ENCODE measurements around the gene ARSA. TPM values are rescaled to one million over a fixed set of nuclear protein-coding genes. Genes with fewer than 3 reads are reported as not detected.
A peak's percentile ranks its signal among the peaks of the same experiment; 100 is the strongest.

Gene ARSA
- total RNA-seq, 1 experiment from 2014 or later, result 43.8 TPM

DNA sequence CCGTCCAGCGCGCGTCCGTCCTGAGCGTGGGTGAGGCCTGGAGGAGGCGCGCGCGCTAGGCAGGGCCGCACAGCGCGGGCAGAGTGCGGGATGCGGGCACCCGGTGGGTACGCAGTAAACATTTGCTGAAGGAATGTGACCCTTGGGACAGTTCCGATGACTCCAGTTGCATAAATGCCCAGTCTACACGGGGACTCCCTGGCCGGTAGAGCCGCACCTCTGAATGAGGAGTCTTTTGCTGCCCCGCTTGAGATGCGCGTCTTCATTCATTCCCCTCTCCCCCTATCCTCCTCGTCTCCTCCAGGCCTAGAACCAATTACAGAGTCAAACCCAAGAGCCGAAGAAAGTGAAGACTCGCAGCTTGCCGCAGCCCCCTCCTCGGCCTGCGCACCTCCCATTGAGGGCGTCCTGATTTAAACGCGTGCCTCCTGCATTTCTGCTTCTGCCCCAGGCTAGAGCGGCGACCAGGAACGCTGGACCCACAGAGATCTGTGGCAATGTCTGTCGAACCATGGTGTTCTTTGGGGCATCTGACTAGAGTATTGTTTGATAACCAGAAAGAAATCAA, 44.6 kb downstream of the ARSA start:
- in situ Hi-C loops (cut with HindIII; ENCODE audit: low pct_unique_long_range_greater_than_20kb, low sequenced_read_pairs), result no loop called here
- DNase-seq (ENCODE audit: low read depth, low spot score), result no peak
- Histone ChIP-seq H3K36me3 (ENCODE audit: control insufficient read depth, insufficient read depth, low read length) (no peaks in the 10 kb centered on the region), H3K27me3 (ENCODE audit: control insufficient read depth, insufficient read depth, low read length) (no peaks in the 10 kb centered on the region), H3K27ac (ENCODE audit: low read length) (peak overlapping the region; percentile 83), H3K4me3 (ENCODE audit: low read depth in 2 of 2, low read length in 2 of 2) (peak overlapping the region; percentile 67 to 68), H3K4me1 (ENCODE audit: control insufficient read depth, insufficient read depth, low read length) (0 out of 2 replicates have a peak, but pooled peaks cover 2% of the 10 kb centered on the region), H3K9me3 (ENCODE audit: control insufficient read depth, insufficient read depth, low read depth, low read length) (no peaks in the 10 kb centered on the region)
- no TSS peak for BruUV-seq (replicated peaks)
- CTCF ChIA-PET, result no interaction called here
- POLR2A ChIA-PET, result no interaction called here
- TF ChIP-seq, protein P1, sequence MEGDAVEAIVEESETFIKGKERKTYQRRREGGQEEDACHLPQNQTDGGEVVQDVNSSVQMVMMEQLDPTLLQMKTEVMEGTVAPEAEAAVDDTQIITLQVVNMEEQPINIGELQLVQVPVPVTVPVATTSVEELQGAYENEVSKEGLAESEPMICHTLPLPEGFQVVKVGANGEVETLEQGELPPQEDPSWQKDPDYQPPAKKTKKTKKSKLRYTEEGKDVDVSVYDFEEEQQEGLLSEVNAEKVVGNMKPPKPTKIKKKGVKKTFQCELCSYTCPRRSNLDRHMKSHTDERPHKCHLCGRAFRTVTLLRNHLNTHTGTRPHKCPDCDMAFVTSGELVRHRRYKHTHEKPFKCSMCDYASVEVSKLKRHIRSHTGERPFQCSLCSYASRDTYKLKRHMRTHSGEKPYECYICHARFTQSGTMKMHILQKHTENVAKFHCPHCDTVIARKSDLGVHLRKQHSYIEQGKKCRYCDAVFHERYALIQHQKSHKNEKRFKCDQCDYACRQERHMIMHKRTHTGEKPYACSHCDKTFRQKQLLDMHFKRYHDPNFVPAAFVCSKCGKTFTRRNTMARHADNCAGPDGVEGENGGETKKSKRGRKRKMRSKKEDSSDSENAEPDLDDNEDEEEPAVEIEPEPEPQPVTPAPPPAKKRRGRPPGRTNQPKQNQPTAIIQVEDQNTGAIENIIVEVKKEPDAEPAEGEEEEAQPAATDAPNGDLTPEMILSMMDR (IDR thresholded peaks at IDR 0.05), result no peak
- TF ChIP-seq POLR2AphosphoS5 (IDR thresholded peaks at IDR 0.05; ENCODE audit: low read depth, low read length), result no peak
- 0 out of 2 replicates have a peak, but pooled peaks have one; percentile 75 for TF ChIP-seq SIN3A (IDR thresholded peaks at IDR 0.05; ENCODE audit: borderline replicate concordance, insufficient read depth, low read depth, low read length)
- no peak for TF ChIP-seq TCF7L2 (IDR thresholded peaks at IDR 0.05; ENCODE audit: low read depth, low read length)
- TF ChIP-seq, protein P2, sequence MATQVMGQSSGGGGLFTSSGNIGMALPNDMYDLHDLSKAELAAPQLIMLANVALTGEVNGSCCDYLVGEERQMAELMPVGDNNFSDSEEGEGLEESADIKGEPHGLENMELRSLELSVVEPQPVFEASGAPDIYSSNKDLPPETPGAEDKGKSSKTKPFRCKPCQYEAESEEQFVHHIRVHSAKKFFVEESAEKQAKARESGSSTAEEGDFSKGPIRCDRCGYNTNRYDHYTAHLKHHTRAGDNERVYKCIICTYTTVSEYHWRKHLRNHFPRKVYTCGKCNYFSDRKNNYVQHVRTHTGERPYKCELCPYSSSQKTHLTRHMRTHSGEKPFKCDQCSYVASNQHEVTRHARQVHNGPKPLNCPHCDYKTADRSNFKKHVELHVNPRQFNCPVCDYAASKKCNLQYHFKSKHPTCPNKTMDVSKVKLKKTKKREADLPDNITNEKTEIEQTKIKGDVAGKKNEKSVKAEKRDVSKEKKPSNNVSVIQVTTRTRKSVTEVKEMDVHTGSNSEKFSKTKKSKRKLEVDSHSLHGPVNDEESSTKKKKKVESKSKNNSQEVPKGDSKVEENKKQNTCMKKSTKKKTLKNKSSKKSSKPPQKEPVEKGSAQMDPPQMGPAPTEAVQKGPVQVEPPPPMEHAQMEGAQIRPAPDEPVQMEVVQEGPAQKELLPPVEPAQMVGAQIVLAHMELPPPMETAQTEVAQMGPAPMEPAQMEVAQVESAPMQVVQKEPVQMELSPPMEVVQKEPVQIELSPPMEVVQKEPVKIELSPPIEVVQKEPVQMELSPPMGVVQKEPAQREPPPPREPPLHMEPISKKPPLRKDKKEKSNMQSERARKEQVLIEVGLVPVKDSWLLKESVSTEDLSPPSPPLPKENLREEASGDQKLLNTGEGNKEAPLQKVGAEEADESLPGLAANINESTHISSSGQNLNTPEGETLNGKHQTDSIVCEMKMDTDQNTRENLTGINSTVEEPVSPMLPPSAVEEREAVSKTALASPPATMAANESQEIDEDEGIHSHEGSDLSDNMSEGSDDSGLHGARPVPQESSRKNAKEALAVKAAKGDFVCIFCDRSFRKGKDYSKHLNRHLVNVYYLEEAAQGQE (IDR thresholded peaks at IDR 0.05; ENCODE audit: insufficient read depth in 1 of 2, low read depth in 2 of 2, low read length in 1 of 2), result no peak
- peak; percentile 59 for ATAC-seq
- intact Hi-C loops (cut with micrococcal nuclease; ENCODE audit: unreplicated experiment), result no loop called here

DNA sequence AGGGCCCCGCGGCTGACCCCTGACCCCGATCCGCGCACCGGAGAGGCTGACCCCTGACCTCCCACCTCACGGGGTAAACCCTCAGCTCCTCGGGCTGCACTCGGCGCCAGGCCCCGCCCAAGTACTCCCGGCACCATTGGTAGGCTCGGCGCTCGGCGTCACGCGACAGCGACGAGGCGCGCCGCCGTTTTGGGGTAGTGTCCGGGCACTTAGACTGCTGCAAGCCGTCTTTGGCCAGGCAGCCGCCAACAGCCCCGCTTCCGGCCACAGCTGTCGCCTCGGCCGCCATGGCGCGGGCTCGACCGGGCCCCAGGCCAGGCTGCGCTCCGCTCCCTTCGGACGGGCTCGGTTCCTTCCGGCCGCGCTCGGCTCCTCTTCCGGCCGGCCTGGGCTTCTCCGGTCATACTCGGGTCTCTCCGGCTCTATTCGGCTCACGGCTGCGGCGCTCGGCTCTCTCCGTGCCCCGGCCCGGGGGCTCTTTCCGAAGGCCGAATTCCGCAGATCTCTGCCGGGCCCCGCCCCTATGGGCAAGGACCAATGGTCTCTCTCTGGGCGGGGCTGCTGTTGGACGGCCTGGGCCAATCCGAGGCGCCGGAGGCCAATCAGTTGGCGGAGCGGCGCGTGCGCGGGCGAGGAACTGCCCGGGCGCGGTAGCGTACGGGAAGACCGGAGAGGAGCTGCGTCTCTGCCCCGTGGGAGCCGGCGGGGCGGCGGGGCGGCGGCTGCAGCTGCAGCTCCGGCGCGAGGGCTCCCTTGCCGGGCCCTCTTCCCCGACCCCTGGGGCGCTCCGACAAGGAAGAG, 45.3 kb downstream of the ARSA start, which contains the start of gene CHKB:
CHKB (minus strand) TSS at position 357 of the 801 bp plus-strand sequence; CDS start at position 289, 68 bp downstream.
- TF ChIP-seq SIN3A (IDR thresholded peaks at IDR 0.05; ENCODE audit: borderline replicate concordance, insufficient read depth, low read depth, low read length) (no peak), POLR2AphosphoS5 (IDR thresholded peaks at IDR 0.05; ENCODE audit: low read depth, low read length) (peak; percentile 60; the same call in 1 of the 2 replicates)
- TF ChIP-seq, protein P1 (IDR thresholded peaks at IDR 0.05), result no peak
- CTCF ChIA-PET, result no interaction called here
- POLR2A ChIA-PET, result no interaction called here

More for the DNA sequence above, 45.3 kb downstream of the ARSA start, which contains the start of gene CHKB:
- no TSS peak for BruUV-seq (replicated peaks)
- DNase-seq (ENCODE audit: low read depth, low spot score), result peak; percentile 68
- Histone ChIP-seq H3K9me3 (ENCODE audit: control insufficient read depth, insufficient read depth, low read depth, low read length) (no peaks in the 10 kb centered on the region), H3K27me3 (ENCODE audit: control insufficient read depth, insufficient read depth, low read length) (no peaks in the 10 kb centered on the region), H3K36me3 (ENCODE audit: control insufficient read depth, insufficient read depth, low read length) (no peaks in the 10 kb centered on the region), H3K4me1 (ENCODE audit: control insufficient read depth, insufficient read depth, low read length) (0 out of 2 replicates have a peak, but pooled peaks cover 2% of the 10 kb centered on the region), H3K27ac (ENCODE audit: low read length) (peak within 1 kb of the TSS; percentile 86), H3K4me3 (ENCODE audit: low read depth in 2 of 2, low read length in 2 of 2) (peak within 1 kb of the TSS; percentile 67 to 68)
- ATAC-seq, result peak; percentile 95
- intact Hi-C loops (cut with micrococcal nuclease; ENCODE audit: unreplicated experiment) (no loop called here), in situ Hi-C loops (cut with HindIII; ENCODE audit: low pct_unique_long_range_greater_than_20kb, low sequenced_read_pairs) (no loop called here)
